Neural crest cell (in vitro differentiated cells): ENCODE measurements around the gene PCBP3. TPM values are rescaled to one million over a fixed set of nuclear protein-coding genes. Genes with fewer than 3 reads are reported as not detected.
"Not testable (repeated sequence)": the region's sequence is repeated elsewhere in the genome, so short reads cannot be mapped to it uniquely, and the experiment has no call there.

Experiments used
- DNase-seq: peaks from one replicate; pipeline ENCODE4 v3.0.0; 2021; ENCODE audit warnings: low read depth, mixed read lengths, low spot score
- H3K27ac Mint-ChIP-seq: one replicate; pipeline ENCODE4 v1.8.0; 2021; ENCODE audit warnings: mild to moderate bottlenecking, mixed read lengths; ENCODE audit not compliant: unreplicated experiment
- H3K27me3 Mint-ChIP-seq: 2 replicates; pipeline ENCODE4 v1.8.0; 2021; ENCODE audit warnings: low read depth, mild to moderate bottlenecking, mixed read lengths
- H3K36me3 Mint-ChIP-seq: 2 replicates; pipeline ENCODE4 v1.8.0; 2021; ENCODE audit warnings: low read depth, mild to moderate bottlenecking, mixed read lengths
- H3K4me1 Mint-ChIP-seq: 2 replicates; pipeline ENCODE4 v1.8.0; 2021; ENCODE audit warnings: mixed read lengths
- H3K4me3 Mint-ChIP-seq: one replicate; pipeline ENCODE4 v1.8.0; 2021; ENCODE audit warnings: mild to moderate bottlenecking, mixed read lengths
- H3K9me3 Mint-ChIP-seq: 2 replicates; pipeline ENCODE4 v1.8.0; 2021; ENCODE audit warnings: mixed read lengths
- total RNA-seq: library from RNA; stranded (reverse); gene quantifications from 2 replicates; pipeline ENCODE4 v1.2.1, GENCODE V29; 2021
- TF ChIP-seq, protein P1 (sequence below): fragments of 200-600 bp; sonication (generic); conservative IDR thresholded peaks from 2 replicates; pipeline ENCODE4 v1.5.0; 2021; ENCODE audit warnings: antibody characterized with exemption, mild to moderate bottlenecking

PCBP3 gene
- total RNA-seq, 1 donor from 2014 or later: 5.1 TPM

DNA sequence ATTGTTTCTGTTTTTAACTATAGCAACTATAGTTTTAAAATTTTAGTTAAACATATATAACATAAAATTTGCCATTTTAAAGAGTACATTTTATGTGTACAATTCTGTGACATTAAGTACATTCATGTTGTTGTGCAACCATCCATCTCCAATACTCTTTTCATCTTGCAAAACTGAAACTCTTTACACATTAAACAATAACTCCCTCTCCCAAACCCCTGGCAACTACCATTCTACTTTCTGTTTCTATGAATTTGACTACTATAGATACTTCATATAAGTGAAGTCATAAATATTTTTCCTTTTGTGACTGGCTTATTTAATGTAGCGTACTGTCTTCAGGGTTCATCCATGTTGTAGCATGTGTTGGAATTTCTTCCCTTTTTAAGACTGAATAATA is 25.9 kb downstream of the PCBP3 start:
- Mint-ChIP-seq H3K36me3 (peaks cover 2% of the 10 kb centered on the region), H3K9me3 (peaks cover 12% of the 10 kb centered on the region), H3K4me1 (no peaks in the 10 kb centered on the region), H3K27ac (no peak overlapping the region), H3K27me3 (peaks cover 10% of the 10 kb centered on the region), H3K4me3 (no peak overlapping the region)
- TF ChIP-seq, protein P1, sequence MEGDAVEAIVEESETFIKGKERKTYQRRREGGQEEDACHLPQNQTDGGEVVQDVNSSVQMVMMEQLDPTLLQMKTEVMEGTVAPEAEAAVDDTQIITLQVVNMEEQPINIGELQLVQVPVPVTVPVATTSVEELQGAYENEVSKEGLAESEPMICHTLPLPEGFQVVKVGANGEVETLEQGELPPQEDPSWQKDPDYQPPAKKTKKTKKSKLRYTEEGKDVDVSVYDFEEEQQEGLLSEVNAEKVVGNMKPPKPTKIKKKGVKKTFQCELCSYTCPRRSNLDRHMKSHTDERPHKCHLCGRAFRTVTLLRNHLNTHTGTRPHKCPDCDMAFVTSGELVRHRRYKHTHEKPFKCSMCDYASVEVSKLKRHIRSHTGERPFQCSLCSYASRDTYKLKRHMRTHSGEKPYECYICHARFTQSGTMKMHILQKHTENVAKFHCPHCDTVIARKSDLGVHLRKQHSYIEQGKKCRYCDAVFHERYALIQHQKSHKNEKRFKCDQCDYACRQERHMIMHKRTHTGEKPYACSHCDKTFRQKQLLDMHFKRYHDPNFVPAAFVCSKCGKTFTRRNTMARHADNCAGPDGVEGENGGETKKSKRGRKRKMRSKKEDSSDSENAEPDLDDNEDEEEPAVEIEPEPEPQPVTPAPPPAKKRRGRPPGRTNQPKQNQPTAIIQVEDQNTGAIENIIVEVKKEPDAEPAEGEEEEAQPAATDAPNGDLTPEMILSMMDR: no peak
- no peak for DNase-seq

DNA sequence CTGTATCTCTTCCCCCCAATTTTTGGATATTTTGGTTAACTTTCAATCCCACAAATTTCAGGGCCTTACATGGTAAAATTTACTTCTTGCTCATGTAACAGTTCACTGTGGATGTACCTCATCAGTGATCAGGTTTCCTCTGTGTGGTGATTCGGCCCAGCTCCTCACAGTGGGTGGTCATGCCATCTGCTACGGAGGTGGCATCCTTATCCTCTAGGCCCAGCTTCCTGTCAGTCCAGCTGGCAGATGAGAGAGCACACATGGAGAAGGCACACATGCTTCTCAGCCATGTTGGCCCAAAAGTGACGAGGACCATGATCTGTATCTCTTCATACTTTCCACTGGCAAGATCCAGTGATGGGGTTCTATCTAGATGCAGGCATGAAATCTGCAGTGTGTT is 27.2 kb downstream of the PCBP3 start:
- Mint-ChIP-seq H3K36me3 (peaks cover 2% of the 10 kb centered on the region), H3K27ac (no peak overlapping the region), H3K4me1 (no peaks in the 10 kb centered on the region), H3K9me3 (peaks cover 9% of the 10 kb centered on the region), H3K27me3 (peaks cover 6% of the 10 kb centered on the region), H3K4me3 (no peak overlapping the region)
- DNase-seq: no peak
- TF ChIP-seq, protein P1: no peak

DNA sequence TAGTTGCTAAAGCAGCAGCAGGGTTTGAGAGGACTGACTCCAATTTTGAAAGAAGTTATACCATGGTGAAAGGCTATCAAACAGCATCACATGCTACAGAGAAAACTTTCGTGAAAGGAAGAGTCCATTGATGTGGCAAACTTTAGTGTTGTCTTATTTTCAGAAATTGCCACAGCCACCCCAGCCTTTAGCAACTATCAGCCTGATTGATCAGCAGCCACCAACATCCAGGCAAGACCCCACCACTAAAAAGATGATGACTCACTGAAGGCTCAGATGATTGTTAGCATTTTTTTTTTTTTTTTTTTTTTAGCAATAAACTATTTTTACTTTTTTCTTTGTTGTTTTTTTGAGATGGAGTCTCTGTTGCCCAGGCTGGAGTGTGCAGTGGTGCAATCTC is 35.3 kb downstream of the PCBP3 start:
- not testable (repeated sequence) for H3K27ac Mint-ChIP-seq

DNA sequence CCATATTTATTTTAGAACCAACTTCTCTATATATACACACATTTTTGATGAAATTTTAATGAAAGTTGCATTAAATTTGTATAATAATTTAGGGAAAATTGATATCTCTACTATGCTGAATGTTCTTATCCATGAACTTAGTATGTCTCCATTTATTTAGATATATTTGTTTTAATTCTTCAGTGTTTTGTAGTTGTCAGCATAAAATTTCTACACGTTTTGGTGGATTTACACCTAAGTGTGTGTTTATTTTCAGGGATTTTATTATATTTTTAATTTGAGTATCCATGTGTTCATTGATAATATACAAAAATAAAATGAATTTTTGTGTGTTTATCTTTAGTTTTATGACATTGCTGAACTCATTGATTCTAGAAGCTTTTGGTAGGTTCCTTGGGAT is 36.7 kb downstream of the PCBP3 start:
- H3K4me1 Mint-ChIP-seq: no peaks in the 10 kb centered on the region
- no peaks in the 10 kb centered on the region for H3K27me3 Mint-ChIP-seq
- no peaks in the 10 kb centered on the region for H3K9me3 Mint-ChIP-seq
- no peak for DNase-seq
- H3K4me3 Mint-ChIP-seq: no peak overlapping the region
- H3K27ac Mint-ChIP-seq: no peak overlapping the region
- TF ChIP-seq, protein P1: no peak
- no peaks in the 10 kb centered on the region for H3K36me3 Mint-ChIP-seq

More for the DNA sequence above, 35.3 kb downstream of the PCBP3 start:
- not testable (repeated sequence) for H3K4me3 Mint-ChIP-seq, H3K36me3 Mint-ChIP-seq, H3K4me1 Mint-ChIP-seq, DNase-seq, H3K9me3 Mint-ChIP-seq, H3K27me3 Mint-ChIP-seq

DNA sequence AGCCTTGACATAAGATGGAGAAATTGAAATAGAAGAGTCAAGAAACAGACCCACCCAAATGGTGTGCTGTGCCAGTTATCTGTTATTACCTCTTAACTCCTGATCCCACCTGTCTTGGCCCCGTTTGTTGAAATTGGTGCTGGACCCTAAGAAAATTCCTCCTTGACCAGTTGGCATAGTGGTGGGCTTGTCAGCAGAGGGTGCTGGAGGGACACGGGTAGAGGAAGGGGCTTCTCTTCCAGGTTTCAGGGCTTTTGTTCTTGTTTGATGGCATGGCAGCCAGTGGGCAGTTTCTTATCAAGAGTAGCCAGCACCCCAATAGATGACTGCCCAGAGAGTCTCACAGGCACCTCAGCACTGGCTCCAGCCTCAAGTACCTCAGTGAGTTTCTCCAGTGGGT is 51.6 kb downstream of the PCBP3 start:
- Mint-ChIP-seq H3K9me3 (peaks cover 4% of the 10 kb centered on the region), H3K4me3 (no peak overlapping the region), H3K4me1 (no peaks in the 10 kb centered on the region), H3K27ac (no peak overlapping the region), H3K27me3 (peaks cover 10% of the 10 kb centered on the region), H3K36me3 (no peaks in the 10 kb centered on the region)
- TF ChIP-seq, protein P1: peak; percentile 27
- DNase-seq: no peak

DNA sequence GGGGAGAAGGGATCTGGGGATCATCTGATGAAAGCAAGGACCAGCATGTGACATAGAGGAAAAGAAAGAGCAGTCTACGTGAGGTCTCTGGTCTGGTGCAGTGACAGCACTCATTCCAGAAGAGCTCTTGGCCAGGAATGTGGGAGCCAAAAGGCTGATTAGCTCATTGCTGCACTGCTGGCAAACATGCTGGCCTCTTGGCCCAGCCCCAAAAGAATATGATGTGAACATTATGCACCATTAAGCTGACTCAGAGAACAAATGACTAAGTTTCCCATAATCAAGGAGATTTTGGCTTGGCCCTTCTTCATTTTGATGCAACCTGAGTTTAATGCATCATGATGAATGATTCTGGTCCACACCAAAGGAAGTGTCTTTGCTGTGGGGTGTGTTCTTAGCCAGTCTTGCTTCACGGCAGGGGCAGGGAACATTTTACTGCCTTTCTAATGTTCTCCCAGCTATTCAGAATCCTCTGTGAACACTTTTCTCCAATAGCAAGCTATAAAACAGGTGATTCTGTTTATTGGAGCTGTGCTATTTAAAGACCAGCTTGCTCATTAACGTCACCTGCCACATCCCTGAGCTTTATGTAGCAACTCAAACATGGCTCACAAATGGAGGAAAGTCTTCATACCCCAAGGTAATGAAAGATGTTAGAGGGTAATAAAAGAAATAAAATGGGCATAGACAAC is 55.1 kb downstream of the PCBP3 start:
- peaks cover 4% of the 10 kb centered on the region for H3K9me3 Mint-ChIP-seq
- TF ChIP-seq, protein P1: no peak
- H3K4me1 Mint-ChIP-seq: no peaks in the 10 kb centered on the region
- H3K27me3 Mint-ChIP-seq: peaks cover 8% of the 10 kb centered on the region
- H3K36me3 Mint-ChIP-seq: no peaks in the 10 kb centered on the region
- no peak overlapping the region for H3K4me3 Mint-ChIP-seq
- H3K27ac Mint-ChIP-seq: no peak overlapping the region
- DNase-seq: no peak
